Measurements from ENCODE around the gene FGFBP2. TPM values are rescaled to one million over a fixed set of nuclear protein-coding genes. Genes with fewer than 3 reads are reported as not detected.

FGFBP2 gene
- polyA plus RNA-seq, 3 donors = 0.61 to 1.1 TPM; not detected in 1

DNA sequence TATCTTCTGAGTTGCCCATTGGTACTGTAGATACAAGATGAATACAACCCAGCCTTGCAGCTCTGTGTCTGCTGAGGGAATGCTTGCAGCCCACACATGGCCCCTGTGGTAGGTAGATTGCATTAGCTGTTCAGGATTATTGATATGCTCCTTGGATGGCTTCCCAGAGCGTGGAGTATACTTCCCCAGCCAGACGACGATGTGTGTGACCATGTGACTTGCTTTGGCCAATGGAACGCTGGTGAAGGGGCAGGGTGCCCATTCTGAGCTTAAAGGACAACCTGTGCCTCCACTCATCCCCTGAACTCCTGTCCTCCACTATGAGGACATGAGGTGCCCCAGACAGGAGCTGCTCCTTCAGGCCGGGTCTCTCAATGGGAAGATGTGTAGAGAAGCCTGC is 23.9 kb upstream of the FGFBP2 start:
- Histone ChIP-seq H2AFZ (ENCODE audit: insufficient read depth, low read depth, low read length, poor library complexity, severe bottlenecking) (peak overlapping the region; percentile 52), H3K4me3 (replicated peaks in 1 of 3; ENCODE audit: low read depth in 2 of 3, low read length in 3 of 3) (no peak overlapping the region), H3K27me3 (ENCODE audit: control insufficient read depth in 2 of 2, insufficient read depth in 2 of 2, low read length in 2 of 2) (no peaks in the 10 kb centered on the region), H3K9ac (ENCODE audit: insufficient read depth, low read length, poor library complexity, severe bottlenecking) (no peak overlapping the region), H3K36me3 (replicated peaks in 1 of 2; ENCODE audit: control insufficient read depth in 1 of 2, insufficient read depth in 2 of 2, low read length in 2 of 2) (no peaks in the 10 kb centered on the region), H3K4me2 (replicated peaks; ENCODE audit: extremely low read depth, low read length, poor library complexity, severe bottlenecking) (no peak overlapping the region), H3K27ac (ENCODE audit: low read depth in 1 of 2, low read length in 2 of 2) (no peak overlapping the region), H3K4me1 (ENCODE audit: control insufficient read depth in 1 of 2, insufficient read depth in 2 of 2, low read length in 2 of 2) (peaks cover 5 to 6% of the 10 kb centered on the region in 2 donors), H4K20me1 (ENCODE audit: insufficient read depth, low read length) (no peaks in the 10 kb centered on the region), H3K79me2 (ENCODE audit: insufficient read depth, low read length) (no peaks in the 10 kb centered on the region), H3K9me3 (replicated peaks in 1 of 2; ENCODE audit: control insufficient read depth in 1 of 2, insufficient read depth in 1 of 2, low read length in 2 of 2) (no peaks in the 10 kb centered on the region)
- Mint-ChIP-seq H3K36me3 (no peaks in the 10 kb centered on the region), H3K4me1 (peaks cover 6% of the 10 kb centered on the region), H3K9me3 (no peaks in the 10 kb centered on the region), H3K27me3 (ENCODE audit: low read depth in 3 of 3) (no peaks in the 10 kb centered on the region), H3K4me3 (no peak overlapping the region), H3K27ac (no peak overlapping the region)
- intact Hi-C loops (cut with micrococcal nuclease) = no loop called here
- DNase-seq = no peak
- WGBS (ENCODE audit: insufficient coverage) = 80% methylated on average over 3 of the region's 5 CpGs
- TF ChIP-seq, protein P1, sequence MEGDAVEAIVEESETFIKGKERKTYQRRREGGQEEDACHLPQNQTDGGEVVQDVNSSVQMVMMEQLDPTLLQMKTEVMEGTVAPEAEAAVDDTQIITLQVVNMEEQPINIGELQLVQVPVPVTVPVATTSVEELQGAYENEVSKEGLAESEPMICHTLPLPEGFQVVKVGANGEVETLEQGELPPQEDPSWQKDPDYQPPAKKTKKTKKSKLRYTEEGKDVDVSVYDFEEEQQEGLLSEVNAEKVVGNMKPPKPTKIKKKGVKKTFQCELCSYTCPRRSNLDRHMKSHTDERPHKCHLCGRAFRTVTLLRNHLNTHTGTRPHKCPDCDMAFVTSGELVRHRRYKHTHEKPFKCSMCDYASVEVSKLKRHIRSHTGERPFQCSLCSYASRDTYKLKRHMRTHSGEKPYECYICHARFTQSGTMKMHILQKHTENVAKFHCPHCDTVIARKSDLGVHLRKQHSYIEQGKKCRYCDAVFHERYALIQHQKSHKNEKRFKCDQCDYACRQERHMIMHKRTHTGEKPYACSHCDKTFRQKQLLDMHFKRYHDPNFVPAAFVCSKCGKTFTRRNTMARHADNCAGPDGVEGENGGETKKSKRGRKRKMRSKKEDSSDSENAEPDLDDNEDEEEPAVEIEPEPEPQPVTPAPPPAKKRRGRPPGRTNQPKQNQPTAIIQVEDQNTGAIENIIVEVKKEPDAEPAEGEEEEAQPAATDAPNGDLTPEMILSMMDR (IDR thresholded peaks at IDR 0.05) = no peak

DNA sequence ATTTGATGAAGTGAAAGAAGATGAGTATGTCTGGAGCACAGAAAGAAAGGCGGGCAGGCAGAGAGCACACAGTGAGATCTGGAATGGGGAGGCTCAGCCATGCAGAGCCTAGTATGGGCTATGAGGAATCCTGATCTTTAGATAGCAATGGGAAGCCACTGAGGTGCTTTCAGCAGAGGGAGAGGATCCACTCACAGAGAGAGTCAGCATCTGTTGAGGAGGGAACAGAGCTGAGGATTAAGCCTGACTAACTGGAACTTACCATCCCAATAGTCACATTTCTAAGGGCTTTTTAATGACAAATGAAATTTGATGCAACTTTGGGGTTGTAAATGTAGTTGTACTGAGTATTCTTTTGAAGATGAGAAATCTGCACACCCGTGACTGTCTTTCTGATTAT is 20.6 kb upstream of the FGFBP2 start:
- H3K4me1 Mint-ChIP-seq = peaks cover 6% of the 10 kb centered on the region
- no peaks in the 10 kb centered on the region for H3K9me3 Mint-ChIP-seq
- peak overlapping the region in 2 of 7 donors; percentile 4 to 13 for H3K27ac Mint-ChIP-seq
- Histone ChIP-seq H3K4me3 (replicated peaks in 1 of 3; ENCODE audit: low read depth in 2 of 3, low read length in 3 of 3) (no peak overlapping the region), H3K9me3 (replicated peaks in 1 of 2; ENCODE audit: control insufficient read depth in 1 of 2, insufficient read depth in 1 of 2, low read length in 2 of 2) (no peaks in the 10 kb centered on the region), H4K20me1 (ENCODE audit: insufficient read depth, low read length) (no peaks in the 10 kb centered on the region), H3K27me3 (ENCODE audit: control insufficient read depth in 2 of 2, insufficient read depth in 2 of 2, low read length in 2 of 2) (no peaks in the 10 kb centered on the region), H2AFZ (ENCODE audit: insufficient read depth, low read depth, low read length, poor library complexity, severe bottlenecking) (no peak overlapping the region), H3K9ac (ENCODE audit: insufficient read depth, low read length, poor library complexity, severe bottlenecking) (no peak overlapping the region), H3K27ac (ENCODE audit: low read depth in 1 of 2, low read length in 2 of 2) (no peak overlapping the region), H3K4me2 (replicated peaks; ENCODE audit: extremely low read depth, low read length, poor library complexity, severe bottlenecking) (no peak overlapping the region), H3K36me3 (replicated peaks in 1 of 2; ENCODE audit: control insufficient read depth in 1 of 2, insufficient read depth in 2 of 2, low read length in 2 of 2) (no peaks in the 10 kb centered on the region), H3K79me2 (ENCODE audit: insufficient read depth, low read length) (no peaks in the 10 kb centered on the region), H3K4me1 (ENCODE audit: control insufficient read depth in 1 of 2, insufficient read depth in 2 of 2, low read length in 2 of 2) (peaks cover 0 to 6% of the 10 kb centered on the region in 2 donors)
- no peaks in the 10 kb centered on the region for H3K36me3 Mint-ChIP-seq
- TF ChIP-seq, protein P1 (IDR thresholded peaks at IDR 0.05) = no peak
- peaks cover 0 to 2% (median 0%) of the 10 kb centered on the region in 3 donors for H3K27me3 Mint-ChIP-seq (ENCODE audit: low read depth in 3 of 3)
- DNase-seq = no peak
- 100% methylated on average over 1 of the region's 2 CpGs for WGBS (ENCODE audit: insufficient coverage)
- H3K4me3 Mint-ChIP-seq = no peak overlapping the region
- intact Hi-C loops (cut with micrococcal nuclease) = no loop called here

Data from CD14-positive monocyte (primary cell).